ENCODE data around the gene STK39. TPM values are rescaled to one million over a fixed set of nuclear protein-coding genes. Genes with fewer than 3 reads are reported as not detected.

Gene STK39
- total RNA-seq, 4 donors from 2014 or later = 17.4 to 27.6 (median 20.6) TPM

DNA sequence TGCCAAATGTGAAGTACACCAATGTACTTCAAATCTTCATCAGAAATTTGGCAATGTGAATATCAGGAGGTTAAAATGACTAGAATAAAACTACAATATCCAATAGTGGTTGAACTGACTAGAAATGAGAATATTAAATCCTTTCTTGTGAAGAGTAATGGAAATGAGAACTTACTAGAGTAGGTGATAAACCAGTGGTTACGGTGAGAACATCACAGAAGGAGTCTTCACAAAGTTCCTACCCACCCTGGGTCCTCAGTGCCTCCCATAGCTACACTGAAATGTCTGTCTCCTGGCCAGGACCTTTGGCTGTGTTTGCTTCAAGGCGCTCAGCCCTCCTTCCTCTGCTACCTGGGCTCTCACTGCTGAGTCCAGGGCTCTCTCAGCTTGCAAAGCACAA, 289.7 kb downstream of the STK39 start:
- Histone ChIP-seq H3K4me1 (peaks cover 0 to 17% (median 0%) of the 10 kb centered on the region in 3 donors), H3K9me3 (no peaks in the 10 kb centered on the region), H3K36me3 (peaks cover 0 to 3% (median 0%) of the 10 kb centered on the region in 3 donors), H3K27me3 (no peaks in the 10 kb centered on the region), H3K27ac (no peak overlapping the region), H3K4me3 (no peak overlapping the region)
- DNase-seq = no peak
- intact Hi-C loops (cut with DNase I) = no loop called here
- 87 to 90% methylated on average over 2 of the region's 2 CpGs for WGBS, 2 donors
- TF ChIP-seq, protein P1, sequence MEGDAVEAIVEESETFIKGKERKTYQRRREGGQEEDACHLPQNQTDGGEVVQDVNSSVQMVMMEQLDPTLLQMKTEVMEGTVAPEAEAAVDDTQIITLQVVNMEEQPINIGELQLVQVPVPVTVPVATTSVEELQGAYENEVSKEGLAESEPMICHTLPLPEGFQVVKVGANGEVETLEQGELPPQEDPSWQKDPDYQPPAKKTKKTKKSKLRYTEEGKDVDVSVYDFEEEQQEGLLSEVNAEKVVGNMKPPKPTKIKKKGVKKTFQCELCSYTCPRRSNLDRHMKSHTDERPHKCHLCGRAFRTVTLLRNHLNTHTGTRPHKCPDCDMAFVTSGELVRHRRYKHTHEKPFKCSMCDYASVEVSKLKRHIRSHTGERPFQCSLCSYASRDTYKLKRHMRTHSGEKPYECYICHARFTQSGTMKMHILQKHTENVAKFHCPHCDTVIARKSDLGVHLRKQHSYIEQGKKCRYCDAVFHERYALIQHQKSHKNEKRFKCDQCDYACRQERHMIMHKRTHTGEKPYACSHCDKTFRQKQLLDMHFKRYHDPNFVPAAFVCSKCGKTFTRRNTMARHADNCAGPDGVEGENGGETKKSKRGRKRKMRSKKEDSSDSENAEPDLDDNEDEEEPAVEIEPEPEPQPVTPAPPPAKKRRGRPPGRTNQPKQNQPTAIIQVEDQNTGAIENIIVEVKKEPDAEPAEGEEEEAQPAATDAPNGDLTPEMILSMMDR (IDR thresholded peaks at IDR 0.05) = no peak
- no peak for TF ChIP-seq POLR2A (IDR thresholded peaks at IDR 0.05)

DNA sequence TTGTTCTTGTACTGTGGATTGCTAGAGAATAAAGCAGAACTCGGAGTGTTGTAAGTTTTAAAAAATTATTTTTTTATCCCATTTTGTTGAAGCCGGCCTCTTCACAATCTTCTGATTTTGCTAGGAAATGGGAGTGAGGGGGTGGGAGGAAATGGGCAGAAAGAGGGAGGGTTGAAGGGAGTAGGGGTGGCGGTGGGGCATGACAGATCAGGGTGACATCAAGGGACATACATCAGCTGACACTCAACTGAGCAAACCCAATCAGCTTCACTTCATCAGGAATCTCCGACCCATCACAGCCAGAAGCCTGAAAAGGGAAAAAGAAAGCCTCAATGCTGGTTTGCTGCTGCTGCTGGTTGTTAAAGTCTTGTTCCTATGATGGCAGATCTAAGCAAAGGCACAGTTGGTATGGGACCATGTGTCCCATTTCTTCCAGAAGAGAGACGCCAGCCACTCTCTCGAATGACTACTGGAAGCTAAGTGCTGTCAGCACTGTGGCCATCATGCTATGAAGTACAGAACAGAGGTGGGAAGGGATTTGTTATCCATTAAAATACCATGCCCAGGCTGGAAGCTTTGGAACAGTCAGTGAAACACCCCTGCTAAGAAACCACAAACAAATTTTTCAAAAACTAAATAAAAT, 292.0 kb downstream of the STK39 start:
- Histone ChIP-seq H3K27ac (no peak overlapping the region), H3K27me3 (no peaks in the 10 kb centered on the region), H3K36me3 (no peaks in the 10 kb centered on the region), H3K4me1 (peaks cover 0 to 12% (median 0%) of the 10 kb centered on the region in 3 donors), H3K4me3 (no peak overlapping the region), H3K9me3 (no peaks in the 10 kb centered on the region)
- no peak for TF ChIP-seq POLR2A (IDR thresholded peaks at IDR 0.05)
- TF ChIP-seq, protein P1 (IDR thresholded peaks at IDR 0.05) = no peak
- intact Hi-C loops (cut with DNase I) = no loop called here
- 86 to 90% methylated on average over 6 of the region's 6 CpGs for WGBS, 2 donors
- DNase-seq = no peak

DNA sequence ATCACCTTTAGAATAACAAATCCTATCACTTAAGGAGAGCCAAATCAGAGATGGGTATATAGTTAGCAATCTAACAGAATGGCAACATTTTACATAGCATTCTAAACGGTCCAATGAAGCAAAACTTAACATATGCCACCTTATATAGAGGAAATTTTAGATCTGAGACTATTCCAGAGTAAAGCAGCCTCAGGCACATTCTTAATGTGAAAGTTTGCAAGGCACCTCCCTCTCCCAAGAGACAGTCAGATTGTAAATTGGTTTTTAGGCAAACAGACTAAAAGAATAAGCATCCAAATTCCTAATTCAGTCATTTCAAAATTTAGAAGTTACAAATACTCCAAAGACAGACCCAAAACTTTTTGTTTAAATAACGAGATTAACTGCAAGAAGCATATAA, 292.9 kb downstream of the STK39 start:
- H3K9me3 ChIP-seq = no peaks in the 10 kb centered on the region
- H3K36me3 ChIP-seq = no peaks in the 10 kb centered on the region
- intact Hi-C loops (cut with DNase I) = no loop called here
- DNase-seq = no peak
- H3K27ac ChIP-seq = no peak overlapping the region
- peaks cover 0 to 6% (median 0%) of the 10 kb centered on the region in 3 donors for H3K4me1 ChIP-seq
- H3K27me3 ChIP-seq = no peaks in the 10 kb centered on the region
- WGBS, 2 donors = 42 to 68% methylated on average over 2 of the region's 2 CpGs
- TF ChIP-seq POLR2A (IDR thresholded peaks at IDR 0.05) = no peak
- TF ChIP-seq, protein P1 (IDR thresholded peaks at IDR 0.05) = no peak
- no peak overlapping the region for H3K4me3 ChIP-seq

DNA sequence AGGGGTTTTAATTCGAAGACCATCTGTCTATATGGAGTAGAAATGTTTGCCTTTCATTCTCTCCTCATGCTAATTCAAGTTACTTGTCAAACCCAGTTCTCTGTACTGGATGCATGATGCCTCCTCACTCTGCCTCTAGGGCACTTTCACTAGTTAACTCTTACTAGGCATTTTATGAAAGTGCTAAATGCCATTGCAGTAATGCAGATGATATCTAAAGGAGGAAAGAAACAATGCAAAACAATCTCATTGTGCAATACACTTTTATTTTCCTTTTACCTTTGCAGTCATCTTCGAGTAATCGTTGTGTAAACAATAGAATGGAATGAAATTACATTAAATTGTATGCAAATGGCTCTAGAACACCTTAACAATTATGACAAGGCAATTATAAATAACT, 293.6 kb downstream of the STK39 start:
- intact Hi-C loops (cut with DNase I) = no loop called here
- no peak for TF ChIP-seq POLR2A (IDR thresholded peaks at IDR 0.05)
- TF ChIP-seq, protein P1 (IDR thresholded peaks at IDR 0.05) = no peak
- no peak for DNase-seq
- H3K27ac ChIP-seq = no peak overlapping the region
- H3K36me3 ChIP-seq = no peaks in the 10 kb centered on the region
- no peaks in the 10 kb centered on the region for H3K9me3 ChIP-seq
- H3K4me1 ChIP-seq = no peaks in the 10 kb centered on the region
- no peak overlapping the region for H3K4me3 ChIP-seq
- WGBS, 2 donors = 69 to 77% methylated on average over 3 of the region's 3 CpGs
- no peaks in the 10 kb centered on the region for H3K27me3 ChIP-seq

DNA sequence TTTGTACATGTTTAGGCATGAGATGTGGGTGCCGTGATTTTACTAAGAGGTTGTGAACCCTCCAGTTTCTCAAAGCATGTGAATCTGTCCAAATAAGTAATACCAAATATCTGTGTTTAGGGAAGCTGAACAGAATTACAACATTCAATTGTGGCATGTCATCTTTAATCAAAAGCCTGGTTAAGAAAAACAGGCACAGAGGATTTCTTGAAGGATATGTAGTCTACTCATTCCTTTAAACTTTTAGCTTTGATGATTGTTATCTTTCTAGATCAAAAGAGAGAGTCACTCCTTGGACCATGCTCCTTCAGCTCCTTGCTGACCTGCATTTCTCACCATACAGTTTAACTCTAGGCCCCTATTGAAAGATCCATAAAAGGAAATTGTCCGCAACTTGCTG, 296.8 kb downstream of the STK39 start:
- Histone ChIP-seq H3K27me3 (no peaks in the 10 kb centered on the region), H3K4me1 (no peaks in the 10 kb centered on the region), H3K36me3 (no peaks in the 10 kb centered on the region), H3K4me3 (no peak overlapping the region), H3K9me3 (no peaks in the 10 kb centered on the region), H3K27ac (no peak overlapping the region)
- TF ChIP-seq, protein P1 (IDR thresholded peaks at IDR 0.05) = no peak
- TF ChIP-seq POLR2A (IDR thresholded peaks at IDR 0.05) = no peak
- intact Hi-C loops (cut with DNase I) = no loop called here
- no peak for DNase-seq
- 80 to 88% methylated on average over 2 of the region's 2 CpGs for WGBS, 2 donors
